SU-DHL-6 (cell line): ENCODE data around the gene ANXA4.

Source experiments
- CTCF ChIP-seq: fragments of 200-600 bp; sonication (generic); IDR thresholded peaks from one replicate; pipeline ENCODE4 v1.5.1; 2017; ENCODE audit warnings: antibody characterized with exemption, mild to moderate bottlenecking, low read length, moderate library complexity; ENCODE audit not compliant: insufficient read depth, poor library complexity, severe bottlenecking
- EZH2phosphoT487 ChIP-seq: fragments of 200-600 bp; sonication (generic), shearing (Covaris generic); conservative IDR thresholded peaks from 2 replicates; pipeline ENCODE4 v1.6.1; 2018; ENCODE audit warnings: mild to moderate bottlenecking, antibody characterized with exemption, low read length, moderate library complexity, mixed read lengths

GRCh38 chr2:69734854-69735544 lies 6.9 kb upstream of the ANXA4 start:
- TF ChIP-seq EZH2phosphoT487 (no peak), CTCF (no peak)
